Measurements from ENCODE around the gene WWTR1.
A peak's percentile ranks its signal among the peaks of the same experiment; 100 is the strongest.

WWTR1 gene

DNA sequence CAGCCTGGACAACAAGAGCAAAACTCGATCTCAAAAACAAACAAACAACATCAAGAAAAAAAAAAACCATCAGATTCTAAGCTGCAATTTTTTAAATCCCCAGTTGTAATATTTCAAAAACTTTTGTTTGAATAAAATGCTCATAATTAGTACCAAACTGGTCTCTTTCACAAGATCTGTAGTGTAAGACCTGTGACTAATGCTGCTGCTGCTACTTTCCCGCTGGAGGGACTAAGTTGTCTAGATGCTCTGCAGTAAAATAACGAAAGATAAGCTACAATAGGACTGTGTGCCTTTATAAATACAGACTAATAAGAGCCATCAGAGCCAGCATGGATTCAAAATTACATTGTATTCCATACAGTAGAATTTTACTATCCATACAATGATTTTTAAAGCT, 137.9 kb downstream of the WWTR1 start:
- H3K27me3 Mint-ChIP-seq (ENCODE audit: low read depth) = no peaks in the 10 kb centered on the region
- TF ChIP-seq, protein P1, sequence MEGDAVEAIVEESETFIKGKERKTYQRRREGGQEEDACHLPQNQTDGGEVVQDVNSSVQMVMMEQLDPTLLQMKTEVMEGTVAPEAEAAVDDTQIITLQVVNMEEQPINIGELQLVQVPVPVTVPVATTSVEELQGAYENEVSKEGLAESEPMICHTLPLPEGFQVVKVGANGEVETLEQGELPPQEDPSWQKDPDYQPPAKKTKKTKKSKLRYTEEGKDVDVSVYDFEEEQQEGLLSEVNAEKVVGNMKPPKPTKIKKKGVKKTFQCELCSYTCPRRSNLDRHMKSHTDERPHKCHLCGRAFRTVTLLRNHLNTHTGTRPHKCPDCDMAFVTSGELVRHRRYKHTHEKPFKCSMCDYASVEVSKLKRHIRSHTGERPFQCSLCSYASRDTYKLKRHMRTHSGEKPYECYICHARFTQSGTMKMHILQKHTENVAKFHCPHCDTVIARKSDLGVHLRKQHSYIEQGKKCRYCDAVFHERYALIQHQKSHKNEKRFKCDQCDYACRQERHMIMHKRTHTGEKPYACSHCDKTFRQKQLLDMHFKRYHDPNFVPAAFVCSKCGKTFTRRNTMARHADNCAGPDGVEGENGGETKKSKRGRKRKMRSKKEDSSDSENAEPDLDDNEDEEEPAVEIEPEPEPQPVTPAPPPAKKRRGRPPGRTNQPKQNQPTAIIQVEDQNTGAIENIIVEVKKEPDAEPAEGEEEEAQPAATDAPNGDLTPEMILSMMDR (IDR thresholded peaks at IDR 0.05; ENCODE audit: unreplicated experiment in 3 of 3) = no peak
- H3K4me1 Mint-ChIP-seq = peaks cover 11% of the 10 kb centered on the region
- no peaks in the 10 kb centered on the region for H3K9me3 Mint-ChIP-seq
- H3K36me3 Mint-ChIP-seq (ENCODE audit: low read depth) = peaks cover 25% of the 10 kb centered on the region
- H3K4me3 Mint-ChIP-seq = no peak overlapping the region
- no peak overlapping the region for H3K27ac Mint-ChIP-seq

DNA sequence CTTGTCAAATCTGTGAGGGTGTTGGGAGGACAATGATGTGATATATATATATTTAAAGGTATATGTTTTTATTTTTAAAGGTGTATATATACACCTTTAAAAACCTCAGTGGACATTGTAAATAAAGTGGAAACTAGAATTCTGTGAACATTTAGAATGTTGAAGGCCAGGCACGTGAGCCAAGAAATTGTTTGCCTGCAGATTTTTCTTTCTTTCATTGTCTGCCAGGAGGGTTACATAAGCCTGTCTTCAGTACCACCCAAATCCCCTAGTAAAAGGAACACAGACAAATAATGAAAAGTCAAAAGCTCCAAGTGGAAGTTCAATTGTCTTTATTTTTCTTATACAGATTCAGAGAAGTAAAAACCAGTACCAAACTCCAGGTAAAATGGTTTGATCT, 140.9 kb downstream of the WWTR1 start:
- Mint-ChIP-seq H3K27me3 (ENCODE audit: low read depth) (no peaks in the 10 kb centered on the region), H3K27ac (no peak overlapping the region), H3K4me3 (no peak overlapping the region), H3K9me3 (no peaks in the 10 kb centered on the region), H3K4me1 (peaks cover 11% of the 10 kb centered on the region), H3K36me3 (ENCODE audit: low read depth) (peaks cover 5% of the 10 kb centered on the region)
- TF ChIP-seq, protein P1 (IDR thresholded peaks at IDR 0.05; ENCODE audit: unreplicated experiment in 3 of 3) = no peak

DNA sequence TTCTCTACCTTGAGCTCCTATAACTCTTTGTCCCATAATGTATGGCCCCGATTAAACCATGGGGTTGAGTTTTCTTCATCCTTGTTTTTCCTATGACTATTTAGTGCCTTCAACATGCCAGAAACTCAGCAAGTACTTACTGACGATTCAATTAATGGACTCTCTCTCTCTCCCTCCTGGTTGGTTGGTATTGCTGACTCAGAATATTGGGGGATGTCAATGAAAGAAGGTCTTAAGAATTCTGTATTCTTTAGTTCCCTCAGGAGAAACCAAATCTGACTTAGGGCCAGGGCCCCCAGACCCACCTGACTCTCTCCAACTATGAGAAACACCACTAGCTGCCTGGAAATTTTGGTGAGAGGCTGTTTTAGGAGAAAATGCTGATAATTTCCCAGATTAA, 142.6 kb downstream of the WWTR1 start:
- TF ChIP-seq, protein P1 (IDR thresholded peaks at IDR 0.05; ENCODE audit: unreplicated experiment in 3 of 3) = no peak
- Mint-ChIP-seq H3K27me3 (ENCODE audit: low read depth) (no peaks in the 10 kb centered on the region), H3K9me3 (no peaks in the 10 kb centered on the region), H3K4me3 (no peak overlapping the region), H3K4me1 (peaks cover 11% of the 10 kb centered on the region), H3K27ac (no peak overlapping the region), H3K36me3 (ENCODE audit: low read depth) (peaks cover 4% of the 10 kb centered on the region)

DNA sequence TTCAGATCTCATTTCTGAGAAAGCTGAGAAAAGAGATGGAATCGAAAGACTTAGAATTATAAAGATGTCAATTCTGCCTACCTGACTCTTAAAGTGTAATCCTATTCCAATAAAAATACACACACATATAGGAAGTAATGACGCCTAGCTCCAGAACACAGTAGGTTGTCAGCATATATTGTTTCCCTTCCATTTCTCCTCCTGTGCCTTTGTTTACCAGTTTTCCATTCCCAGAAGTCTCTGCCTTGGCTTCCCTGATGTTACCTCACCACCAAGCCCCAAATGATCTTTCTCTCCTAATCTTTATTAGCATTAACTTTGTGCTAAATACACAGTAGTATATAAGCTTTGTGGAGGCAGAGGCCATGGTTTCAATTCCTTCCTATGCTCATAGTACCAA, 143.4 kb downstream of the WWTR1 start:
- no peak overlapping the region for H3K27ac Mint-ChIP-seq
- H3K9me3 Mint-ChIP-seq = no peaks in the 10 kb centered on the region

DNA sequence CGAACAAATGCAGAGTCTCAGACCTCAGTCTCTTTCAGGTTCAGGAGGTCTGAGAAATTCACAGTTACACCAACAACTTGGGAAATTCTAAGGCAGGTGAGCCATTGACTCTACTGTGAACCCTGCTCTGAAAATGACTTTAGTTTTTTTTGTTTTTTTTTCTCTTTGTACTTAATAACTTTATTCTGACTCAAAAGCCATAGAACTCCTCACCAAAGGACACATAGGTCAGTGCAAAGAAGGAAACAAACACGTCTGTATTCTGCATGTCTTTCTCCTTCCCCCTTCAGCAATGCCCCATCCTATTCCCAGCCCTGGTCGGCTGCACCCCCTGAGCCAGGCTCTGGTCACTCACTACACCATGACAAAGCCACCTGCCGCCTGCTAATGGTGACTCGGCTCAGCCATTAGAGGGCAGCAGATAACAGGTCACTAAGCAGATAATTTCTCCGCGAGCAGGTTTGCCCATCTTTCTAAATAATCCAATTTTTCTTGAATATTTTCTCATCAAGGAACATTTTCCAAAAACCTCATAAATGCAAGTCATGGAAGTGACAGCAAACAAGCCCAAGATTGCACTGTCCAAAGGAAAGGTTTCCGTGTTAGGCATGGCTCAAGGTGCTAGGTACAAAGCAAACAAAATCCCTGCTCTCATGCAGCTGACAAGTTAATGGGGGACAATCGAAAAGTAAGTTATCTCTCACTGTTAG, 145.6 kb downstream of the WWTR1 start:
- peaks cover 12% of the 10 kb centered on the region for H3K4me1 Mint-ChIP-seq
- TF ChIP-seq, protein P1 (IDR thresholded peaks at IDR 0.05; ENCODE audit: unreplicated experiment in 3 of 3) = peak; percentile 79 to 92 (median 88)
- H3K27me3 Mint-ChIP-seq (ENCODE audit: low read depth) = no peaks in the 10 kb centered on the region
- no peaks in the 10 kb centered on the region for H3K9me3 Mint-ChIP-seq
- H3K4me3 Mint-ChIP-seq = no peak overlapping the region
- peak overlapping the region in 1 of 3 experiments; percentile 16 for H3K27ac Mint-ChIP-seq
- H3K36me3 Mint-ChIP-seq (ENCODE audit: low read depth) = no peaks in the 10 kb centered on the region

More for the DNA sequence above, 143.4 kb downstream of the WWTR1 start:
- H3K27me3 Mint-ChIP-seq (ENCODE audit: low read depth) = no peaks in the 10 kb centered on the region
- no peak overlapping the region for H3K4me3 Mint-ChIP-seq
- H3K4me1 Mint-ChIP-seq = peaks cover 11% of the 10 kb centered on the region
- peaks cover 4% of the 10 kb centered on the region for H3K36me3 Mint-ChIP-seq (ENCODE audit: low read depth)
- TF ChIP-seq, protein P1 (IDR thresholded peaks at IDR 0.05; ENCODE audit: unreplicated experiment in 3 of 3) = no peak

DNA sequence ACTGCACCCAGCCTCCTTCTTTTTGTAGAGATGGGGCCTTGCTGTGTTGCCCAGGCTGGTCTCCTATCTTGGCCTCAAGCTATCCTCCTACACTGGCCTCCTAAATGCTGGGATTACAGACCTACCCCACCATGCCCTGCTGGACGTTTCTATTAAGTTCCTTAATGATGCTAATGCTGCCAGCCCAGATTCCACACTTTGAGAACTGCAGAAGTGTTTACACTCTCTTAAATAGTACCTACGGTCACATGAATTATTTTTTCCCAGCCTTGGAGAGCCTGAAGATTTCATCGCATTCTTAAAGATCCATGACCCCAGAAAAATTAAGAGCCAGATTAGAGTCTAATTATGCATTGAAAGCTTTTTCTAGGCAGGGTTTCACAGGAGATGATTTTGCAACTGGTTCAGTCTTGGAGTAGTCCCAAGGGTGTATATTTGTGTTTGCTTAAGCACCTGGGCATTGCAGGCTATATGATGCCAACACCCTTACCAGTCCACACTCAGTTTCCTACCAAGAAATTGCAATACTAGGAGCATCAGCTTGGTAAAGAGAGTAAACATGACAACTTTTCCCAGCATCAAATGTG, 146.7 kb downstream of the WWTR1 start:
- H3K4me1 Mint-ChIP-seq = peaks cover 23% of the 10 kb centered on the region
- no peak overlapping the region for H3K4me3 Mint-ChIP-seq
- H3K9me3 Mint-ChIP-seq = no peaks in the 10 kb centered on the region
- H3K27ac Mint-ChIP-seq = no peak overlapping the region
- TF ChIP-seq, protein P1 (IDR thresholded peaks at IDR 0.05; ENCODE audit: unreplicated experiment in 3 of 3) = no peak
- no peaks in the 10 kb centered on the region for H3K27me3 Mint-ChIP-seq (ENCODE audit: low read depth)
- H3K36me3 Mint-ChIP-seq (ENCODE audit: low read depth) = no peaks in the 10 kb centered on the region

Measured in nephron (organoid).